ENCODE measurements around the gene CNIH1.
"Not testable (repeated sequence)": the region's sequence is repeated elsewhere in the genome, so short reads cannot be mapped to it uniquely, and the experiment has no call there.

CNIH1 gene

DNA sequence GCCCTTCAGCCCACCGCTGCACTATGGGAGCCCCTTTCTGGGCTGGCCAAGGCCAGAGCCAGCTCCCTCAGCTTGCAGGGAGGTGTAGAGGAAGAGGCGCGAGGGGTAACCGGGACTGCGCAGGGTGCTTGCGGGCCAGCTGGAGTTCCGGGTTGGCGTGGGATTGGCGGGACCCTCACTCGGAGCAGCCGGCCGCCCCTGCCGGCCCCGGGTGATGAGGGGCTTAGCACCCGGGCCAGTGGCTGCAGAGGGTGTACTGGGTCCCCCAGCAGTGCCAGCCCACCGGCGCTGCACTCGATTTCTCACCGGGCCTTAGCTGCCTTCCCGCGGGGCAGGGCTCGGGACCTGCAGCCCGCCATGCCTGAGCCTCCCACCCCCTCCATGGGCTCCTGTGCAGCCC lies 1.8 kb upstream of the CNIH1 start:
- peaks cover 14% of the 10 kb centered on the region for H3K4me1 ChIP-seq (ENCODE audit: control insufficient read depth, insufficient read depth, low read length)
- H3K36me3 ChIP-seq (ENCODE audit: control insufficient read depth, insufficient read depth, low read length); H3K4me3 ChIP-seq (ENCODE audit: low read length); H3K27ac ChIP-seq (ENCODE audit: low read depth, low read length); H3K27me3 ChIP-seq (ENCODE audit: control insufficient read depth, insufficient read depth, low read length); H3K9ac ChIP-seq (ENCODE audit: low read length): not testable (repeated sequence)

DNA sequence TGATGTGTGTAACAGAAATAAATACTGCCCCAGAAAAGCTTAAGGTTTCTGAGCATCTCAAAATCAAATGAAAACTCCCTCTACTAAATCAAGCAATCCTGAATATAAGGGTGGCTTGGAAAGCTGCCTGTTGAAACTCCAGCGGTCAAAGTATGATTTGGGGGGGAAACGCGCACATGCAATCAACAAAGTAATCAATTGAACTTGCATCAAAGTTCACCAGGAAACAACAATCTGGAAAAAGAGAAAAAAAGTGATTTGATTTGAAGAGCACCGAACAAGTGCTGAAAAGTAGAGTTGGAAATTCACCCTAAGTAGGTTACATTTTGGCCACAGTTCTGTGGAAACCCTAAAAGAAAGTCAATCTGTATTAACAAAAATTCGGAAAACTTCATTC lies 700 bp downstream of the CNIH1 start:
- Histone ChIP-seq H3K4me1 (ENCODE audit: control insufficient read depth, insufficient read depth, low read length) (peaks cover 14% of the 10 kb centered on the region), H3K9ac (ENCODE audit: low read length) (peak overlapping the region; percentile 64), H3K27ac (ENCODE audit: low read depth, low read length) (peak overlapping the region; percentile 92), H3K36me3 (ENCODE audit: control insufficient read depth, insufficient read depth, low read length) (no peaks in the 10 kb centered on the region), H3K4me3 (ENCODE audit: low read length) (peak overlapping the region; percentile 88), H3K27me3 (ENCODE audit: control insufficient read depth, insufficient read depth, low read length) (no peaks in the 10 kb centered on the region)

DNA sequence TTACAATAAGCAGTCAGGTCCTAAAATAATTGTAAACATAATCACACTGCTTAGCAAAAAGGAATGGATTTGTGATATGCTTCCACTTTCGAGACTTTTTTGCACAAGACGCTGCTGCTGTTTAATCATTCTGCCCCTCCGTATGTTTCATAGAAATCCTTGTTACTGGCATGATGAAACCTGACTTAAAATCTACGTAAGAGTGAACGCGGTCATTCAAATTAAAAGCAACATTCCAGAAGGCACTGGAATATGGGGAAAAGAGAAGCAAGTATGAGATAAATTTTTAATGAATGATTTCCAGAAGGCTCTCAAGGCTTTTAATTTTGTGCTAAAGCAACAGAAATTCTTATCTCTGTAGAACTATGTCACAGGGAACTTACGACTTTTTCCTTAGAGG lies 1.1 kb downstream of the CNIH1 start:
- no peaks in the 10 kb centered on the region for H3K36me3 ChIP-seq (ENCODE audit: control insufficient read depth, insufficient read depth, low read length)
- peaks cover 13% of the 10 kb centered on the region for H3K4me1 ChIP-seq (ENCODE audit: control insufficient read depth, insufficient read depth, low read length)
- peak overlapping the region; percentile 88 for H3K4me3 ChIP-seq (ENCODE audit: low read length)
- peak overlapping the region; percentile 92 for H3K27ac ChIP-seq (ENCODE audit: low read depth, low read length)
- peak overlapping the region; percentile 64 for H3K9ac ChIP-seq (ENCODE audit: low read length)
- H3K27me3 ChIP-seq (ENCODE audit: control insufficient read depth, insufficient read depth, low read length), result no peaks in the 10 kb centered on the region

DNA sequence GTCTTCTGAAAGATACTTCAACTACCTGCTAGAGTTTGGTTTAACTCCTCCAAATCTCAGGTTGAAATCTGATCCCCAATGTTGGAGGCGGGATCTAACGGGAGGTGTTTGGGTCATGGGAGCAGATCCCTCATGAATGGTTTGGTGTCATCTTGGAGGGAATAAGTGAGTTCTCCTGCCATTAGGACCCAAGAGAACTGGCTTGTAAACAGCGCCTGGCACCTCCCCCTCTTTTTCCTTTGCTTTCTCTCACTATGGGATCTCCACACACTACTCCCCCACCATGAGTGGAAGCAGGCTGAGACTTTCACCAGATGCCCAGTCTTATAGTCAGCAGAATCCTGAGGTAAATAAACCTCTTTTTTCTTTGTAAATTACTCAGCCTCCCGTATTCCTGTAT lies 2.5 kb downstream of the CNIH1 start:
- Histone ChIP-seq H3K27ac (ENCODE audit: low read depth, low read length) (no peak overlapping the region), H3K36me3 (ENCODE audit: control insufficient read depth, insufficient read depth, low read length) (no peaks in the 10 kb centered on the region), H3K27me3 (ENCODE audit: control insufficient read depth, insufficient read depth, low read length) (no peaks in the 10 kb centered on the region), H3K9ac (ENCODE audit: low read length) (no peak overlapping the region), H3K4me3 (ENCODE audit: low read length) (no peak overlapping the region), H3K4me1 (ENCODE audit: control insufficient read depth, insufficient read depth, low read length) (peaks cover 10% of the 10 kb centered on the region)

DNA sequence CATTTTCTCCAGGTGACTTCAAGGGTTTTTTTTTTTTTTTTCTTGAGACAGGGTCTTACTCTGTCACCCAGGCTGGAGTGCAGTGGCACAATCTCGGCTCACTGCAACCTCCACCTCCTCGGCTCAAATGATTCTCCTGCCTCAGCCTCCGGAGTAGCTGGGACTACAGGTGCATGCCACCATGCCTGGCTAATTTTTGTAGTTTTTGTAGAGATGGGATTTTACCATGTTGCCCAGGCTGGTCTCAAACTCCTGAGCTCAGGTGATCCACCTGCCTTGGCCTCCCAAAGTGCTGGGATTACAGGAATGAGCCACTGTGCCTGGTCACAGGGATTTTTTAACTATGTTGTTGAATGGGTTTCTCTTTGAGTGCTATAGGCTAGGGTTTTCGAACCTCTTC lies 3.2 kb downstream of the CNIH1 start:
- H3K9ac ChIP-seq (ENCODE audit: low read length); H3K27ac ChIP-seq (ENCODE audit: low read depth, low read length); H3K36me3 ChIP-seq (ENCODE audit: control insufficient read depth, insufficient read depth, low read length); H3K4me3 ChIP-seq (ENCODE audit: low read length); H3K27me3 ChIP-seq (ENCODE audit: control insufficient read depth, insufficient read depth, low read length): not testable (repeated sequence)
- peaks cover 10% of the 10 kb centered on the region for H3K4me1 ChIP-seq (ENCODE audit: control insufficient read depth, insufficient read depth, low read length)

DNA sequence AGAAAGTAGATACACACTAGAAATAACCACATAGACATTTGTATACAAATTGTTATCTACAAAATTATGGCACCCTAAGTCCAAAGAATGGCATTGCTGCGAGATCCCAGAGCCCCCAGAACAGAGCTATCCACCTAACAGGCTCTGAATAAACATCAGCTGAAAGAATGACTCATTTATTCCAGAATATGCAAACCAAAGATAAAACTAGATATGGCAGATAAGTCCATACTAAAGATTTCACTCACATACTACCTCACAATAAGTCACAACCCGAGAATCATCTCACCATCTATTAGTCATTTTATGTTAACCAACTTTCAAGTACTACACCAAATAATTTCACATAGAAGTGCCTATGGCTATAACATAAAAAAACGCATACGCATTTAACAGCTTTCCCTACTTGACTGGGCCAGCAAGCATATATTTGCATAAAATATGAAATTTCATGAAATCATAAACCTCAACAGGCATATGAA lies 5.6 kb downstream of the CNIH1 start:
- H3K27ac ChIP-seq (ENCODE audit: low read depth, low read length), result no peak overlapping the region
- no peak overlapping the region for H3K9ac ChIP-seq (ENCODE audit: low read length)

DNA sequence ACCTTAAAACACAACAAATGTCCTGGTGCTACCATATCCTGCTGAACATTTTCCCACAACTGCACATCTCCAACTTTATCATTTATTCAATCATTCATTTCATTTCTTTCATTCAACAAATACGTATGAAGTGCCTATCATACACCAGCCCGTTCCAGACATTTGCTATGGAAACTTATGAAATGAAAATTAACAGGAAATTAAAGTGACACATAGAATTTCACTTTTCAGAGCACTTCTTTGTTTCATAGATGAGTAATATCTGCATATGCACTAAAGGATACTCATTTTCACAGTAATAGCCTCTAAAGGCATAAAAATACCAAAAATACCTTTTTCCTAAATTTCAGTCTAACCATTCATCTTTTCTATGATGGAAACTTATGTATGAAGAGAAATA lies 12.6 kb downstream of the CNIH1 start:
- Histone ChIP-seq H3K36me3 (ENCODE audit: control insufficient read depth, insufficient read depth, low read length) (peaks cover 11% of the 10 kb centered on the region), H3K27me3 (ENCODE audit: control insufficient read depth, insufficient read depth, low read length) (no peaks in the 10 kb centered on the region), H3K27ac (ENCODE audit: low read depth, low read length) (no peak overlapping the region), H3K9ac (ENCODE audit: low read length) (no peak overlapping the region), H3K4me1 (ENCODE audit: control insufficient read depth, insufficient read depth, low read length) (no peaks in the 10 kb centered on the region), H3K4me3 (ENCODE audit: low read length) (no peak overlapping the region)

More for the DNA sequence above, 5.6 kb downstream of the CNIH1 start:
- no peak overlapping the region for H3K4me3 ChIP-seq (ENCODE audit: low read length)
- peaks cover 6% of the 10 kb centered on the region for H3K4me1 ChIP-seq (ENCODE audit: control insufficient read depth, insufficient read depth, low read length)
- H3K27me3 ChIP-seq (ENCODE audit: control insufficient read depth, insufficient read depth, low read length), result no peaks in the 10 kb centered on the region
- H3K36me3 ChIP-seq (ENCODE audit: control insufficient read depth, insufficient read depth, low read length), result no peaks in the 10 kb centered on the region

DNA sequence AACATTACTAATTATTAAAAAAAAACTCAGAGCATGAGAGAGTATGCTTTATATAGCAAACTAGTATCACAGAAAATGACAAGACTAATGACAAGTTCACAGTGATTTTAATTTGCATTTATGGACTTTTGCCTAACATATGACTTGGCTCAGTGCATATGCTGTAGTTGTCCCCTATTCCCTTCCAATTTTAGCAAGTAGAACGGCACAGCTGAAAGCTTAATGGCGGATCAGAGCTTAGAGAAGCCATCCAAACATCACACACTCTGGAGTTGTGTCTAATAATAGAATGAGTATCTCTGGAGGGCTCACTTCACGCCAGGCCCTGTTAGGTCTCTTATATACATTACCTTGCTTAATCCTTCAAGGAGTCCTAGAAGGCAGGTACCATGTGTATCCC lies 13.3 kb downstream of the CNIH1 start:
- Histone ChIP-seq H3K27me3 (ENCODE audit: control insufficient read depth, insufficient read depth, low read length) (no peaks in the 10 kb centered on the region), H3K4me3 (ENCODE audit: low read length) (no peak overlapping the region), H3K36me3 (ENCODE audit: control insufficient read depth, insufficient read depth, low read length) (peaks cover 11% of the 10 kb centered on the region), H3K9ac (ENCODE audit: low read length) (no peak overlapping the region), H3K27ac (ENCODE audit: low read depth, low read length) (no peak overlapping the region), H3K4me1 (ENCODE audit: control insufficient read depth, insufficient read depth, low read length) (no peaks in the 10 kb centered on the region)

DNA sequence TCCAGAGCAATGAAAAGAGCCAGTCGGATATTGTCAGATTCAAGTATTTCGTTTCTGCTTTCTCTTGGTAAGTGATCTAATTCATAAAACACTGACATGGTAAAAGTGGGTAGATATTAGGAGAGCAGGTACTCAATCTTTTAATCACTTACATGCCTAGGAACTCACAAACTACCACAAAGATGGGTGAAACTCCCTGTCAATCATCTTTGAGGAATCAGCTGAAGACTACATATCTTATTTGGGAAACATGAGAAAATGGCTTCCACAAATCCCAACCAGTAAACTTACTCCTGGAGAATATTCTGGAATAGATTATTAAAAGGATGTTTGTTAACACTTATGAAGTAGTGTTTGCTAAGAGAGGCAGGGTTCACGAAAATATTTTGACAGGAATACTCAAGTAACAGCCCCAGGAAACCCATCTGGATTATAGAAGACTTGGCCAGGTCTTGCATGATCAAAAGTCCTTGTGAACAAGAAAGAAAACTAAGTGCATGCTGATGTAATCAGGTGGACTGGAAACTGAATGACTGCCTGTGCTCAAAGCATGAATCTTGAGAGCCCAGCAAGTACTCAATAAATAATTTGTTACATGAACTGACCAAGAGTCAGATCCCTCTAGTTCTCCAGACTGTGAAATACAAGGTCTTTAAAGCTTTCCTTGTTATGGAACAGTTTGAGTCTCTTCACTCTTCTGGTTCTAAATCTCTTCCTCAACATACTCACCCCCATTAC lies 15.5 kb downstream of the CNIH1 start:
- H3K36me3 ChIP-seq (ENCODE audit: control insufficient read depth, insufficient read depth, low read length), result peaks cover 11% of the 10 kb centered on the region

DNA sequence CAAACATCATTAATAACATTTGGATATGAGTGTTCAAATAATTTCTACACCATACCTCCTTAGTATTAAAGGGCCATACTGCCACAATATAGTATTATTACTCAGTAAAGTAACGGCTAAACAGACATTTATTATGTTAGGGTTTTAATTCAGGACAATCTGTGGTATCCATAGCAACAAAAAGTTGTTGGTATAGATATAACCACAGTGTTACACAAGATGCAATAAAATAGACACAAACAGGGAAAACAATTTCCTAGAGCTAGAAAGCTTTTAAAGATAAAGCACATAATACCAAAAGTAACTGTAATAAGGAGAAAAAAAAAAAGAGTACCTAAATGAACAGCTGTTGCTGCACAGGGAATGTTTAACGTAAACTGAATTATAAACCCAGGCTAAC lies 16.1 kb downstream of the CNIH1 start:
- Histone ChIP-seq H3K4me1 (ENCODE audit: control insufficient read depth, insufficient read depth, low read length) (no peaks in the 10 kb centered on the region), H3K9ac (ENCODE audit: low read length) (no peak overlapping the region), H3K36me3 (ENCODE audit: control insufficient read depth, insufficient read depth, low read length) (peaks cover 11% of the 10 kb centered on the region), H3K27me3 (ENCODE audit: control insufficient read depth, insufficient read depth, low read length) (no peaks in the 10 kb centered on the region), H3K4me3 (ENCODE audit: low read length) (no peak overlapping the region), H3K27ac (ENCODE audit: low read depth, low read length) (no peak overlapping the region)

More for the DNA sequence above, 15.5 kb downstream of the CNIH1 start:
- Histone ChIP-seq H3K4me3 (ENCODE audit: low read length) (no peak overlapping the region), H3K27ac (ENCODE audit: low read depth, low read length) (no peak overlapping the region), H3K27me3 (ENCODE audit: control insufficient read depth, insufficient read depth, low read length) (no peaks in the 10 kb centered on the region), H3K4me1 (ENCODE audit: control insufficient read depth, insufficient read depth, low read length) (no peaks in the 10 kb centered on the region), H3K9ac (ENCODE audit: low read length) (no peak overlapping the region)

DNA sequence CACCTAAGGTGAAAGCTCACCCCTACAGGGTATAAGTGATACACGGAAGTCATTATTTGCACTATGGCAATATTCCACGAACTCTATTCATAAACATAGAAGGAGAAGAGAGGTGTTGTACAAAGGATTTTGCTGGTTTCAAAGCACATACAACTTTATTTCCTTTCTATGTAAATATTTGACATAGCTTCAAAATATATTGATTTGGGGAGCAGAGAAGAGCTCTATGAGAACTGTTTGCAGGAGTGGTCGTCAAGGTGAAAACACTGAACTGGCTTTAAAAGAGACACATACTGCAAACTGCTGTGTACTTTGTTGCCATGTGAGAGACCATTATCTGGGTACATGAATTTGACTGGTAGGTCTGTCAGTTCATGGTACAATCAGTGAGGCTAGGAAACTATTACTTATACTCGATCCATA lies 16.7 kb downstream of the CNIH1 start:
- Histone ChIP-seq H3K27me3 (ENCODE audit: control insufficient read depth, insufficient read depth, low read length) (no peaks in the 10 kb centered on the region), H3K4me3 (ENCODE audit: low read length) (no peak overlapping the region), H3K36me3 (ENCODE audit: control insufficient read depth, insufficient read depth, low read length) (peaks cover 7% of the 10 kb centered on the region), H3K27ac (ENCODE audit: low read depth, low read length) (no peak overlapping the region), H3K4me1 (ENCODE audit: control insufficient read depth, insufficient read depth, low read length) (no peaks in the 10 kb centered on the region), H3K9ac (ENCODE audit: low read length) (no peak overlapping the region)

DNA sequence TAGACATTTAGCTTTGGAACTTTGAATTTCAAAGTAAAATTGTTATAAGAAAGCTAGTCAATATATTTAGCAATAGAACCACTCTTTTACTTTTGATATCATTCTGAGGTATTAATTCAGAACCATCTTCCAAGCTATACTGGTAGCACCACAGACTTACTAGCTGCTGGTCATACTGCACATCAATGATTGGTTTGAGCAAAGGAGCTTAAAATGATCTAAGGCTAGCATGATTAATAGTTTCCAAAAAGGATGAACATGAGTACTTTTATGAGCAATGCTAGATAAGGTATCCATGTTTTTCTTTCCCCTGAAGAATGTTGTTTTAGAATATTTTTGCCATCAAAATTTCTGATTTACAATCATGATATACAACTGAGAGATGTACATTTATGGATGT lies 17.2 kb downstream of the CNIH1 start:
- Histone ChIP-seq H3K9ac (ENCODE audit: low read length) (no peak overlapping the region), H3K4me3 (ENCODE audit: low read length) (no peak overlapping the region), H3K27me3 (ENCODE audit: control insufficient read depth, insufficient read depth, low read length) (no peaks in the 10 kb centered on the region), H3K27ac (ENCODE audit: low read depth, low read length) (no peak overlapping the region), H3K4me1 (ENCODE audit: control insufficient read depth, insufficient read depth, low read length) (no peaks in the 10 kb centered on the region), H3K36me3 (ENCODE audit: control insufficient read depth, insufficient read depth, low read length) (peaks cover 4% of the 10 kb centered on the region)

DNA sequence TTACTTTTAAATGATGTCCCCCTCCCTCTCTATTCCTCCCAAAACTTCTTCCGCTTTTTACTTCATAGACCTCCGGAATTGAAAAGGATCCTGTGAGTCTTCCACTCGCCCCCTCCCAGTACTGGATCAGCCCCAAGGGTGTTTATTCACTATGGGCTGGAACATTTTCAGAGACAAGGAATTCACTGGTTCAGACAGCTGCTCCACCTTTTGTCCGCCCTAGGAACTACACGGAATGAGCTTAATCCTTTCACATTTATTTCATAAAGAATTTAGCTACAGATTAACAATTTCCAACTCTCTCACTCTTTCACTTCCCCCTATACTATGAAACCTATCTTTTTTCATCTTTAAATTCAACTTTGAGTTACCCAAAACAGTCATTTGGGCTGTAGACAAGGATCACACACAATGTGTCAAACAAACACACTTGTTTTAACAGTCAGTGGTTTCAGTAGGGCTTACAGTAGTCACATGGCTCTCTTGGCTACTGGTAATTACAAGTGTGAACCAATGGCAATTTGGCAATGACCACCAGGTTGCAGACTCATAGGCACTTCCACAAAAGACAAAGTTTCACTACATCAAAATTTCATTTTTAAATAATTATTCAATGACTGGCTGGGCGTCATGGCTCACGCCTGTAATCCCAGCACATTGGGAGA lies 20.6 kb downstream of the CNIH1 start:
- no peak overlapping the region for H3K27ac ChIP-seq (ENCODE audit: low read depth, low read length)

More for the DNA sequence above, 20.6 kb downstream of the CNIH1 start:
- H3K36me3 ChIP-seq (ENCODE audit: control insufficient read depth, insufficient read depth, low read length), result no peaks in the 10 kb centered on the region
- no peak overlapping the region for H3K4me3 ChIP-seq (ENCODE audit: low read length)
- no peaks in the 10 kb centered on the region for H3K27me3 ChIP-seq (ENCODE audit: control insufficient read depth, insufficient read depth, low read length)
- H3K4me1 ChIP-seq (ENCODE audit: control insufficient read depth, insufficient read depth, low read length), result no peaks in the 10 kb centered on the region
- H3K9ac ChIP-seq (ENCODE audit: low read length), result no peak overlapping the region

Measured in rectal smooth muscle tissue (tissue), 1 donor.